LNCaP clone FGC (cell line): ENCODE data around the gene IL21R.

Experiments used
- DNase-seq: peaks from one replicate; pipeline ENCODE4 v3.0.0-alpha.2; 2011; ENCODE audit warnings: low read depth
- H3K4me3 ChIP-seq: 2 replicates; pipeline ENCODE4 v1.5.1; 2011; ENCODE audit warnings: mild to moderate bottlenecking, low read depth, low read length, control low read depth
- CTCF ChIP-seq: IDR thresholded peaks from 2 replicates; pipeline ENCODE4 v1.5.1; 2012; ENCODE audit warnings: mild to moderate bottlenecking; ENCODE audit not compliant: control insufficient read depth, insufficient read depth; ENCODE audit errors: extremely low read depth

The IL21R gene

GRCh38 chr16:27445502-27446175 lies 43.7 kb downstream of the IL21R start:
- no peak overlapping the region for H3K4me3 ChIP-seq
- TF ChIP-seq CTCF: no peak
- no peak for DNase-seq

- TF ChIP-seq CTCF: no peak
- H3K4me3 ChIP-seq: no peak overlapping the region
- DNase-seq: no peak
Observed at GRCh38 chr16:27446721-27447120, 44.7 kb downstream of the IL21R start.

- no peak for DNase-seq
- no peak for TF ChIP-seq CTCF
- H3K4me3 ChIP-seq: no peak overlapping the region
Observed at GRCh38 chr16:27447301-27447700, 45.3 kb downstream of the IL21R start.

GRCh38 chr16:27448532-27449433 lies 46.8 kb downstream of the IL21R start:
- no peak for DNase-seq
- no peak for TF ChIP-seq CTCF
- no peak overlapping the region for H3K4me3 ChIP-seq

- no peak for DNase-seq
- no peak overlapping the region for H3K4me3 ChIP-seq
- TF ChIP-seq CTCF: no peak
Observed at GRCh38 chr16:27449434-27450195, 47.6 kb downstream of the IL21R start.

GRCh38 chr16:27450196-27450549 lies 48.2 kb downstream of the IL21R start:
- H3K4me3 ChIP-seq: no peak overlapping the region
- TF ChIP-seq CTCF: no peak
- DNase-seq: no peak
